ENCODE data around the gene MACROD2. TPM values are rescaled to one million over a fixed set of nuclear protein-coding genes. Genes with fewer than 3 reads are reported as not detected.

The MACROD2 gene
- total RNA-seq, 2 donors from 2014 or later: 0.94 to 10.4 TPM

- Histone ChIP-seq H3K4me3 (no peak overlapping the region), H3K9me3 (no peaks in the 10 kb centered on the region), H3K36me3 (no peaks in the 10 kb centered on the region), H3K4me1 (no peaks in the 10 kb centered on the region), H3K27me3 (no peaks in the 10 kb centered on the region), H3K27ac (no peak overlapping the region)
- TF ChIP-seq CTCF (IDR thresholded peaks at IDR 0.05): no peak
- no peak for DNase-seq (ENCODE audit: low spot score)
Observed at GRCh38 chr20:14821251-14821650, 825.9 kb downstream of the MACROD2 start.

GRCh38 chr20:14824996-14825395, 829.7 kb downstream of the MACROD2 start:
- DNase-seq (ENCODE audit: low spot score): no peak
- H3K9me3 ChIP-seq: no peaks in the 10 kb centered on the region
- H3K4me1 ChIP-seq: no peaks in the 10 kb centered on the region
- H3K27ac ChIP-seq: no peak overlapping the region
- H3K27me3 ChIP-seq: no peaks in the 10 kb centered on the region
- H3K4me3 ChIP-seq: no peak overlapping the region
- no peaks in the 10 kb centered on the region for H3K36me3 ChIP-seq
- no peak for TF ChIP-seq CTCF (IDR thresholded peaks at IDR 0.05)

GRCh38 chr20:14826543-14827313, 831.4 kb downstream of the MACROD2 start:
- Histone ChIP-seq H3K9me3 (no peaks in the 10 kb centered on the region), H3K27me3 (no peaks in the 10 kb centered on the region), H3K27ac (no peak overlapping the region), H3K4me1 (no peaks in the 10 kb centered on the region), H3K36me3 (no peaks in the 10 kb centered on the region), H3K4me3 (no peak overlapping the region)
- no peak for DNase-seq (ENCODE audit: low spot score)
- TF ChIP-seq CTCF (IDR thresholded peaks at IDR 0.05): no peak

GRCh38 chr20:14828459-14828858, 833.1 kb downstream of the MACROD2 start:
- H3K36me3 ChIP-seq: no peaks in the 10 kb centered on the region
- TF ChIP-seq CTCF (IDR thresholded peaks at IDR 0.05): no peak
- no peak overlapping the region for H3K4me3 ChIP-seq
- no peak overlapping the region for H3K27ac ChIP-seq
- no peak for DNase-seq (ENCODE audit: low spot score)
- H3K4me1 ChIP-seq: no peaks in the 10 kb centered on the region
- no peaks in the 10 kb centered on the region for H3K27me3 ChIP-seq
- no peaks in the 10 kb centered on the region for H3K9me3 ChIP-seq

GRCh38 chr20:14829906-14830305, 834.6 kb downstream of the MACROD2 start:
- TF ChIP-seq CTCF (IDR thresholded peaks at IDR 0.05): no peak
- H3K27ac ChIP-seq: no peak overlapping the region
- no peaks in the 10 kb centered on the region for H3K4me1 ChIP-seq
- no peaks in the 10 kb centered on the region for H3K36me3 ChIP-seq
- H3K9me3 ChIP-seq: no peaks in the 10 kb centered on the region
- no peaks in the 10 kb centered on the region for H3K27me3 ChIP-seq
- DNase-seq (ENCODE audit: low spot score): no peak
- H3K4me3 ChIP-seq: no peak overlapping the region

GRCh38 chr20:14830466-14830865, 835.1 kb downstream of the MACROD2 start:
- Histone ChIP-seq H3K4me1 (no peaks in the 10 kb centered on the region), H3K27ac (no peak overlapping the region), H3K4me3 (no peak overlapping the region), H3K36me3 (no peaks in the 10 kb centered on the region), H3K9me3 (no peaks in the 10 kb centered on the region), H3K27me3 (no peaks in the 10 kb centered on the region)
- TF ChIP-seq CTCF (IDR thresholded peaks at IDR 0.05): no peak
- DNase-seq (ENCODE audit: low spot score): no peak

Measured in right atrium auricular region (tissue), 2 donors.